Measurements from ENCODE around the gene DOHH.
A peak's percentile ranks its signal among the peaks of the same experiment; 100 is the strongest.

Gene DOHH

DNA sequence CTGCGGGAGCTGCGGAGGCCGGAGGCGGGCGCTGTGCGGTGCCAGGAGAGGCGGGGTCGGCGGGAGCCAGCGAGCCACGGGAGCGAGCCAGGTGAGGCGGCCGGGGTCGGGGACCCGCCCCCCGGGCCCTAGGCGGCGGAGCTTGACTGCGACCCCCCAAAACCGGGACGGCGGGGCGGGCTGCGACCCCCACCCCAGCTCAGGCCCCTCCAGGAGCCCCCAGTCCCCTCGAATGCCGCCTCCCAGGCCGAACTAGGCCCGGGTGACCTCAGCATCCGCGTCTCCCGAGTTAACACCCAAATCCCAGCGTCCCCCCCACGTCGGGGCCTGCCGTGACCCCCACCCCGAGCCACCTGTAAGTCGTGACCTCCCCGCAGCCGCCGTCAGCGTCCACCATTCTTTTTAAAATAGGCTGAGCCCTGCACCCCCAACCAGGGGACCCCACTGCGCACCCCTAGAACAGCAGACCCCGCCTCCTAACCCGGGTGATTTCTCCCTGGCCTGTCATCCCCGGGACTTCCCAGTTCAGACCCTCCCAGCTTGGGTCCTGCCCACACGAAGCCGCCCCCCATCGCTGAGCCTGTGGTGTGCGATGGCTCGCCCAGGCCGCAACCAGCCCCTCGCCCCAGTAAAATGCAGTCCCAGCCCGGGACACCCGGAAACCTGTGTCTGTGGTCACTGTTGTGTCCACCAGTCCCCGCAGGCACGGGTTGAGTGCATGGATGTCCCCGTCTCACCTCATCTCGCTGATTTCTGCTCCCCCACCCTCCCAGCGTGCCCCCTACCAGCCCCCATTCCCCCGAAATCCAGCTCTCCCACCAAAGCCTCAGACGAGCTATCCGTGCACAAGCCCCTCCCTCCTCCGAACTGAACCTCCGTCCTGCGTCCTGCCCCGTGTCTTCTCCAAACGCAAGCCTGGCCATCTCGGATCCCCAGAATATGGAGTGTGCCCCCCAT is 6.2 kb upstream of the DOHH start:
- Histone ChIP-seq H3K36me3 (ENCODE audit: insufficient read depth, low read length) (no peaks in the 10 kb centered on the region), H3K9ac (ENCODE audit: low read depth, low read length) (peak overlapping the region; percentile 59), H3K4me1 (ENCODE audit: insufficient read depth, low read length) (no peaks in the 10 kb centered on the region; the same call in 1 of the 2 replicates), H3K9me3 (ENCODE audit: control insufficient read depth, insufficient read depth, low read length) (no peaks in the 10 kb centered on the region)

DNA sequence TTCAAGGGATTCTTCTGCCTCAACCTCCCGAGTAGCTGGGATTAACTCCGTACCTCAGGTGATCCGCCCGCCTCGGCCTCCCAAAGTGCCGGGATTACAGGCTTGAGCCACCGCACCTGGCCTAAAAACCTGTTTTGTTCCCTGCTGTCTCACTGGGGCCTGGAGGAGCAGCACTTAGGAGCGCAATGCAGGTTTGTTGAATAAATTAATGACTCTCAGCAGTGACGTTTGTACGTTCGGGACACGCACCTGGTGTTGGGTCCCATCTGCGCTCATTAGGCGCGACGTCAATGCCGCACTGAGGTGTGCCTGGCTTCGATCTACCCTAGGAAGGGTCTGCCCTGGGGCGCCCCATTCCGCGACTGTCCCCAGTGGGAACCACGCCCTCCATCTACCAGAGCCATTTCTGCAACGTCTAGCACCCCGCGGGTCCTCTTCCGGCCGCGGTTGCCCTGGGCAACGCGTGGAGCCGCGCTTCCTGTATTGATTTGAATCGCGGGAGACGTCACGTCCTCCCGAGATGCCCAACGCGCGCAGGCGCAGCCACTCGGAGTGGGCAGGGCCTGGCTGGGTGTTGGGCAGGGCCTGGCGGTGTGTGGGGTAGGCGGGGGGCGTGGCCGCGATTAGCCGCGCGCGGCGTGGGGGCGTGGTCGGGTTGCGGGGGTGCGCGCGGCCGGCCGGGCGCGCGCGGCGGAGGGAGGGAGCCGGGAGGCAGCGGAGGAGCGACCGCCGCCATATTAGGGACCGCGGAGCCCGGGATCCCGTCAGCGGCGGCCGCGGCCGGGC is 5.3 kb upstream of the DOHH start, which contains the start of gene FZR1:
FZR1 (plus strand) TSS at position 714 of the 786 bp plus-strand sequence. CDS start 16,679 bp downstream, outside the sequence.
- Histone ChIP-seq H3K4me1 (ENCODE audit: insufficient read depth, low read length) (no peaks in the 10 kb centered on the region; the same call in 1 of the 2 replicates), H3K36me3 (ENCODE audit: insufficient read depth, low read length) (no peaks in the 10 kb centered on the region), H3K9me3 (ENCODE audit: control insufficient read depth, insufficient read depth, low read length) (no peaks in the 10 kb centered on the region), H3K9ac (ENCODE audit: low read depth, low read length) (peak within 1 kb of the TSS; percentile 59)

DNA sequence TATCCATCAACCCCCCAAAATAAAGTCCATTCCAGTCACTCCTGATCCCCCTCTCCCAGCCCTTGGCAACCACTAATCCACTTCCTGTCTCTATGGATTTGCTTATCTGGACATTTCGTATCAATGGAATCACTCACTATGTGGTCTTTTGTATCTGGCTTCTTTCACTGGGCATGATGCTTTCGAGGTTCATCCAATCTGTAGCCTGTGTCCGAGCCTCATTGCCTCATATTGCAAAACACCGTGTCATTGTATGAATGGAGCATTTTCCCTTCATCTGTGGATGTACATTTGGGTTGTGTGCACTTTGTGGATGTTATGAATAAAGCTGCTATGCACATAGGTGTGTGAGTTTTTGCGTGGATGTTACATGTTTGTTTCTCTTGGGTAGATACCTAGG is 4.3 kb upstream of the DOHH start:
- Histone ChIP-seq H3K36me3 (ENCODE audit: insufficient read depth, low read length) (no peaks in the 10 kb centered on the region), H3K4me1 (ENCODE audit: insufficient read depth, low read length) (no peaks in the 10 kb centered on the region; the same call in 1 of the 2 replicates), H3K9ac (ENCODE audit: low read depth, low read length) (no peak overlapping the region), H3K9me3 (ENCODE audit: control insufficient read depth, insufficient read depth, low read length) (no peaks in the 10 kb centered on the region)

DNA sequence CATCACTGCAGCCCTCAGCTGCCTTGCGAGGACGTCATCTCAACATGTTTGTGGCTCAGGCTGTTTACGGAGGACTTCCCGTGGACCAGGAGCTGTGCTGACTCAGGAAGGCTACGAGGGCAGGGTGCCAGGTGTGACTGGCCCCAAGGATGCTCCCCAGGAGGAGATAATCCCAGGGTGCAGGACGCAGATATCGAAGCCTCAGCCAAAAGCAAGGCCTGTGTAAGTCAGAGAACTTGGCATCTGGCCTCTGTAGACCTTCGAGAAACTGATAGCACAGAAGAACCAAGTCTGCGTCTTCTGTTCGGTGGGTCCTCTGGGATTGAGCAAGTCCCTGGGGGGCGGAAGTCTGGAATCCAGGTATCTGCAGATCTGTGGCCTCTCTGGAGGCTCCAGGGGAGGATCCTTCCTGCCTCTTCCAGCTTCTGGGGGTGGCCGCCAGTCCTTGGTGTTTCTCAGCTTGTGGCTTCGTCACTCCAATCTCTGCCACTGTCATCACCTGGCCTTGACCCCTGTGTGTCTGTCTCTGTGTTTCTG is 2.6 kb upstream of the DOHH start:
- Histone ChIP-seq H3K36me3 (ENCODE audit: insufficient read depth, low read length) (no peaks in the 10 kb centered on the region), H3K9ac (ENCODE audit: low read depth, low read length) (no peak overlapping the region), H3K9me3 (ENCODE audit: control insufficient read depth, insufficient read depth, low read length) (no peaks in the 10 kb centered on the region), H3K4me1 (ENCODE audit: insufficient read depth, low read length) (no peaks in the 10 kb centered on the region)

DNA sequence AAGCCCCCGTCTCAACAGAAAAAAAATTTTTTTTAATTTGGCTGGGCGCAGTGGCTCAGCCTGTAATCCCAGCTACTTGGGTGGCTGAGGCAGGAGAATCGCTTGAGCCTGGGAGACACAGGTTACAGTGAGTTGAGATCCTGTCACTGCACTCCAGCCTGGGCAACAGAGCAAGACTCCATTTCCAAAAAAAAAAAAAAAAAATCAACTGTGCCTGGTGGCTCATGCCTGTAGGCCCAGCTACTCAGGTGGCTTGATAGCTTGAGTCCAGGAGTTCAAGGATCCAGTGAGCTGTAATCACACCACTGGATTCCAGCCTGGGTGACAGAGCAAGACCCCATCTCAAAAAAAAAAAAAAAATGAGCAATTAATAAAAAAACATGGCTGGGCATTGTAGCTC is 1.3 kb upstream of the DOHH start:
- H3K9me3 ChIP-seq (ENCODE audit: control insufficient read depth, insufficient read depth, low read length), result no peaks in the 10 kb centered on the region
- no peaks in the 10 kb centered on the region for H3K36me3 ChIP-seq (ENCODE audit: insufficient read depth, low read length)
- no peaks in the 10 kb centered on the region for H3K4me1 ChIP-seq (ENCODE audit: insufficient read depth, low read length)
- no peak overlapping the region for H3K9ac ChIP-seq (ENCODE audit: low read depth, low read length)

DNA sequence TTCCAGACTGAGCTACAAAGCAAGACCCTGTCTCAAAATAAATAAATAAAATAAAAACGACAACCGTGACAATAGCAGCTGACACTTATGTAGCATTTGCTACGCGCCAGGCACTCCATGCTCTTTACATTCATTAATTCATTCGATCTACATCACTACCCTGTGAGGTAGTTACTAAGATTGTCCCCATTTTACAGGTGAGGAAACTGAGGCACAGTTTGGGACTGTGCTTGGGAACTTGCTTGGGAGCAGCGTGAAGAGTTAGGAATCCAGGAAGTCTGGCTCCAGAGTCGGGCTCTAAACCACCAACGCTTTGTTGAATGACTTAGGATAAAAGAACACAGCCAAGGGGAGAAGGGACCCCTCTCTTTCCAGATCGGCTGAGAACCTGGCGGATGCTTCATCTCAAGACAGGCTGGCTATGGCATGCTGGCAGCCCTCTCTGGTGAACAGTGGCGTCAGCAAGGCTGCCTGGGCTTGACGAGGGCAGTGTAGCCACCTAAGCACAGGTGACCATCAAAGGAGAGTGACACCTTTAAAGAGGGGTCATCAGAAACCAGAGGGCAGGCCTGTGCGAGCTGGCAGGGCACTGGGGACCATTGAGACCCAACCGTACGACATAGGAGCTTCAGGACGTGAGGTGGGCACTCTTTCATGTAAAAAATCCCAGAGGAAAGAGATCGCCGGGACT is 591 bp downstream of the DOHH start:
- H3K4me1 ChIP-seq (ENCODE audit: insufficient read depth, low read length), result no peaks in the 10 kb centered on the region
- H3K9ac ChIP-seq (ENCODE audit: low read depth, low read length), result peak overlapping the region; percentile 67
- no peaks in the 10 kb centered on the region; the same call in 1 of the 2 replicates for H3K36me3 ChIP-seq (ENCODE audit: insufficient read depth, low read length)
- no peaks in the 10 kb centered on the region for H3K9me3 ChIP-seq (ENCODE audit: control insufficient read depth, insufficient read depth, low read length)

DNA sequence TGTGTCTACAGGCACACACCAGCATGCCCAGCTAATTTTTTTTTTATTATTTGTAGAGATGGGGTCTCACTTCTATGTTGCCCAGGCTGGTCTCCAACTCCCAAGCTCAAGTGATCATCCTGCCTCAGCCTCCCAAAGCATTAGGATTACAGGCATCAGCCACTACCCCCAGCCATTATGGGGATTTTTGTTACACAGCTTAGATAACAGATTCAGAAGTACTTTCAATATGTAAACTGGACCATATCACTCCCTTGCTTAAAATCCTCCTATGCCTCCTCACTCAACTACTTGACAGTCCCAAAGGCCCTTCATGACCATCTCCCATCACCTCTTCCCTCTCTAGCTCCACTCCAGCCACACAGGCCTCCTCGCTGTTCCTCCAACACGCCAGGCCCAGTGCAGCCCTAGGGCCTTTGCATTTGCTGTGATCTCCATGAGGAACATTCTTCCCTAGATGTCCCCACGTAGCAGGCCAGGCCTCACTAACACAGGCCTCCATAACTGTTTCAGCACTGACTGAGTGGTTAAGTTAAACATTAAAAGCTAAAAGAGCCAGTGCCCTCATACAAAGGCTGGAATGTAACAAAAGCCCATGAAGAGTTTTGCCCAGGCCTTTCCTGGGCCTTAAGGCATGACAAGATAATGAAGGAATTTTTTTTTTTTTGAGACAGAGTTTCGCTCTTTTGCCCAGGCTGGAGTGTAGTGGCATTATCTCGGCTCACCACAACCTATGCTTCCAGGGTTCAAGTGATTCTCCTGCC is 2.5 kb downstream of the DOHH start:
- no peaks in the 10 kb centered on the region for H3K9me3 ChIP-seq (ENCODE audit: control insufficient read depth, insufficient read depth, low read length)
- H3K9ac ChIP-seq (ENCODE audit: low read depth, low read length), result no peak overlapping the region
- H3K36me3 ChIP-seq (ENCODE audit: insufficient read depth, low read length), result no peaks in the 10 kb centered on the region; the same call in none of the 2 replicates
- no peaks in the 10 kb centered on the region for H3K4me1 ChIP-seq (ENCODE audit: insufficient read depth, low read length)

- Histone ChIP-seq H3K9ac (ENCODE audit: low read depth, low read length) (no peak overlapping the region), H3K4me1 (ENCODE audit: insufficient read depth, low read length) (no peaks in the 10 kb centered on the region), H3K9me3 (ENCODE audit: control insufficient read depth, insufficient read depth, low read length) (no peaks in the 10 kb centered on the region), H3K36me3 (ENCODE audit: insufficient read depth, low read length) (no peaks in the 10 kb centered on the region; the same call in none of the 2 replicates)
These were observed 3.8 kb downstream of the DOHH start for GRCh38 chr19:3496392-3497273.

DNA sequence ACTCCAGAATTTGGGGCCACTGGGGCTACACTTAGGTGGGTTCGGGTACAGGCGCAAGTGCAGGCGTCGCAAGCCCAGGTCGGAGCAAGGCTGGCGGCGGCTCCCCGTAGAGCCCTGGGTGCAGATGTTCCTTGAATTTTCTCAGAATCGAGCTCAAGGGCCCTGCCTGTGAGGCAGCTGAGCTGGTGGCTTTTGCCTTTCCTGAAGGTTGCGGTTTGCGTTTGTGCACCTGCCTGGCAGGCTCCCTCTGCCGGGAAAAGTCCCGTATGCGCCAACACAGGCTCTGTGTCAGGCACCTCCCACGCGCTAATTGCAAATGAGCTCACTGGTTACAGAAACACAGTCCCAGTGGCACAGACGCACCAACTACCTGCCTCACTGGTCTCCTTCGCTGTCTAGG is 5.9 kb downstream of the DOHH start:
- H3K36me3 ChIP-seq (ENCODE audit: insufficient read depth, low read length), result no peaks in the 10 kb centered on the region; the same call in none of the 2 replicates
- H3K9me3 ChIP-seq (ENCODE audit: control insufficient read depth, insufficient read depth, low read length), result no peaks in the 10 kb centered on the region
- no peaks in the 10 kb centered on the region for H3K4me1 ChIP-seq (ENCODE audit: insufficient read depth, low read length)
- no peak overlapping the region for H3K9ac ChIP-seq (ENCODE audit: low read depth, low read length)

- Histone ChIP-seq H3K36me3 (ENCODE audit: insufficient read depth, low read length) (no peaks in the 10 kb centered on the region; the same call in none of the 2 replicates), H3K4me1 (ENCODE audit: insufficient read depth, low read length) (no peaks in the 10 kb centered on the region), H3K9me3 (ENCODE audit: control insufficient read depth, insufficient read depth, low read length) (no peaks in the 10 kb centered on the region), H3K9ac (ENCODE audit: low read depth, low read length) (no peak overlapping the region)
These were observed 6.4 kb downstream of the DOHH start for GRCh38 chr19:3494051-3494450.

- no peaks in the 10 kb centered on the region; the same call in none of the 2 replicates for H3K36me3 ChIP-seq (ENCODE audit: insufficient read depth, low read length)
- H3K9me3 ChIP-seq (ENCODE audit: control insufficient read depth, insufficient read depth, low read length), result no peaks in the 10 kb centered on the region
- no peaks in the 10 kb centered on the region for H3K4me1 ChIP-seq (ENCODE audit: insufficient read depth, low read length)
- H3K9ac ChIP-seq (ENCODE audit: low read depth, low read length), result no peak overlapping the region
These were observed 6.8 kb downstream of the DOHH start for GRCh38 chr19:3493651-3494050.

DNA sequence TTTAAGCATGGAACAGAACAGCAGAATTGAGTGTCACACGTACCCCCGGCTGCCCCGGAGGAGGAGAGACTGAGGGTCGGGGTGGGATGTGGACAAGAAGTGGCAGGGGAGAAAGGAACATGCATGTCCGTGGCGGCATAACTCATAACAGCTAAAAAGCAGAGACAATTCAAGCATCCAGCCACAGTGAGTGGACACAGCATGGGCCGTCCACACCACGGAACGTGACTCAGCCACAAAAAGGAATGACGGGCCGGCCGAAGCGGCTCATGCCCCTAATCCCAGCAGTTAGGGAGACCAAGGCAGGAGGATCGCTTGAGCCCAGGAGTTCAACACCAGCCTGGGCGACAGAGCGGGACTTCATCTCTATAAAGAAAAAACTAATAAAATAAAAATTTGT is 7.6 kb downstream of the DOHH start:
- no peaks in the 10 kb centered on the region for H3K4me1 ChIP-seq (ENCODE audit: insufficient read depth, low read length)
- no peak overlapping the region for H3K9ac ChIP-seq (ENCODE audit: low read depth, low read length)
- no peaks in the 10 kb centered on the region for H3K9me3 ChIP-seq (ENCODE audit: control insufficient read depth, insufficient read depth, low read length)
- no peaks in the 10 kb centered on the region; the same call in none of the 2 replicates for H3K36me3 ChIP-seq (ENCODE audit: insufficient read depth, low read length)
